H9 (cell line): Measurements from ENCODE around the gene PM20D2. TPM values are rescaled to one million over a fixed set of nuclear protein-coding genes. Genes with fewer than 3 reads are reported as not detected.

Experiments
- DNase-seq: peaks from one replicate; pipeline ENCODE4 v3.0.0-alpha.2; 2017
- H2AFZ ChIP-seq: one replicate; pipeline ENCODE4 v1.6.1; 2013; ENCODE audit warnings: mild to moderate bottlenecking, low read length, control low read depth, moderate library complexity
- H2AK5ac ChIP-seq: 2 replicates; pipeline ENCODE4 v1.6.1; 2013; ENCODE audit warnings: low read length, control low read depth, mixed read lengths; ENCODE audit not compliant: insufficient read length
- H2BK120ac ChIP-seq: one replicate; pipeline ENCODE4 v1.6.1; 2013; ENCODE audit warnings: low read depth, mild to moderate bottlenecking, low read length, control low read depth, inconsistent platforms; ENCODE audit not compliant: poor library complexity, severe bottlenecking
- H2BK12ac ChIP-seq: 2 replicates; pipeline ENCODE4 v1.6.1; 2013; ENCODE audit warnings: low read length, control low read depth, mixed read lengths, low read depth; ENCODE audit not compliant: insufficient read length
- H2BK15ac ChIP-seq: 2 replicates; pipeline ENCODE4 v1.6.1; 2013; ENCODE audit warnings: low read depth, low read length, control low read depth
- H2BK20ac ChIP-seq: one replicate; pipeline ENCODE4 v1.6.1; 2013; ENCODE audit warnings: low read depth, mild to moderate bottlenecking, low read length, control low read depth, inconsistent platforms; ENCODE audit not compliant: poor library complexity, severe bottlenecking
- H2BK5ac ChIP-seq: 2 replicates; pipeline ENCODE4 v1.6.1; 2013; ENCODE audit warnings: low read length, control low read depth, mixed read lengths; ENCODE audit not compliant: insufficient read length
- H3K14ac ChIP-seq: 2 replicates; pipeline ENCODE4 v1.6.1; 2013; ENCODE audit warnings: low read length, control low read depth; ENCODE audit not compliant: insufficient read depth
- H3K18ac ChIP-seq: 2 replicates; pipeline ENCODE4 v1.6.1; 2013; ENCODE audit warnings: low read depth, mild to moderate bottlenecking, mixed read lengths, low read length, control low read depth; ENCODE audit not compliant: insufficient read length
- H3K23ac ChIP-seq: 2 replicates; pipeline ENCODE4 v1.6.1; 2013; ENCODE audit warnings: low read length, control low read depth, mixed read lengths, low read depth; ENCODE audit not compliant: insufficient read length
- H3K23me2 ChIP-seq: 2 replicates; pipeline ENCODE4 v1.6.1; 2013; ENCODE audit warnings: low read depth, mild to moderate bottlenecking, mixed read lengths, low read length, control low read depth; ENCODE audit not compliant: insufficient read length, poor library complexity, severe bottlenecking
- H3K27ac ChIP-seq: 2 replicates; pipeline ENCODE4 v1.5.1; 2013; ENCODE audit warnings: low read length, control low read depth, mixed read lengths, low read depth; ENCODE audit not compliant: insufficient read length
- H3K27me3 ChIP-seq: 2 replicates; pipeline ENCODE4 v1.6.1; 2013; ENCODE audit warnings: low read length, control low read depth, inconsistent platforms; ENCODE audit not compliant: insufficient read depth
- H3K4ac ChIP-seq: 2 replicates; pipeline ENCODE4 v1.6.1; 2013; ENCODE audit warnings: low read depth, mild to moderate bottlenecking, control low read depth, inconsistent platforms, low read length, moderate library complexity
- H3K4me1 ChIP-seq: 2 replicates; pipeline ENCODE4 v1.6.1; 2013; ENCODE audit warnings: low read length, control low read depth, inconsistent platforms; ENCODE audit not compliant: insufficient read depth
- H3K4me2 ChIP-seq: 2 replicates; pipeline ENCODE4 v1.6.1; 2013; ENCODE audit warnings: low read length, control low read depth, mixed read lengths; ENCODE audit not compliant: insufficient read length, insufficient read depth
- H3K56ac ChIP-seq: 2 replicates; pipeline ENCODE4 v1.6.1; 2013; ENCODE audit warnings: low read depth, mild to moderate bottlenecking, mixed read lengths, low read length, control low read depth; ENCODE audit not compliant: insufficient read length
- H3K79me1 ChIP-seq: 2 replicates; pipeline ENCODE4 v1.6.1; 2013; ENCODE audit warnings: low read depth, mild to moderate bottlenecking, moderate library complexity, low read length, control low read depth, inconsistent platforms; ENCODE audit not compliant: insufficient read depth, poor library complexity, severe bottlenecking
- H3K79me2 ChIP-seq: 2 replicates; pipeline ENCODE4 v1.6.1; 2013; ENCODE audit warnings: low read length, control low read depth, inconsistent platforms; ENCODE audit not compliant: insufficient read depth
- H3K9ac ChIP-seq: 2 replicates; pipeline ENCODE4 v1.6.1; 2013; ENCODE audit warnings: low read length, control low read depth, mixed read lengths; ENCODE audit not compliant: insufficient read length; ENCODE audit errors: extremely low read depth
- H3K9me3 ChIP-seq: one replicate; pipeline ENCODE4 v1.6.1; 2013; ENCODE audit warnings: low read depth, low read length, inconsistent platforms; ENCODE audit not compliant: control insufficient read depth
- H3T11ph ChIP-seq: one replicate; pipeline ENCODE4 v1.6.1; 2013; ENCODE audit warnings: mild to moderate bottlenecking, low read length, control low read depth, inconsistent platforms
- H4K20me1 ChIP-seq: one replicate; pipeline ENCODE4 v1.6.1; 2013; ENCODE audit not compliant: control insufficient read depth, insufficient read length, insufficient read depth
- H4K5ac ChIP-seq: 2 replicates; pipeline ENCODE4 v1.6.1; 2013; ENCODE audit warnings: low read depth, mild to moderate bottlenecking, mixed read lengths, low read length, control low read depth; ENCODE audit not compliant: insufficient read length
- H4K8ac ChIP-seq: replicated peaks from 2 replicates; pipeline ENCODE4 v1.6.1; 2013; ENCODE audit warnings: low read length, control low read depth, mixed read lengths, low read depth; ENCODE audit not compliant: insufficient read length
- H4K91ac ChIP-seq: 2 replicates; pipeline ENCODE4 v1.6.1; 2013; ENCODE audit warnings: low read depth, mild to moderate bottlenecking, moderate library complexity, mixed read lengths, low read length, control low read depth; ENCODE audit not compliant: insufficient read length
- H3K27ac Mint-ChIP-seq, 3 experiments: 2 replicates in 2 of 3; 3 replicates in 1 of 3; pipeline ENCODE4 v1.8.0; 2020 to 2021; ENCODE audit warnings: mixed read lengths in 3 of 3, mild to moderate bottlenecking in 1 of 3, moderate library complexity in 1 of 3
- H3K27me3 Mint-ChIP-seq: 2 replicates; pipeline ENCODE4 v1.8.0; 2021; ENCODE audit warnings: low read depth, mild to moderate bottlenecking, moderate library complexity, mixed read lengths
- H3K36me3 Mint-ChIP-seq, 3 experiments: 2 replicates in 2 of 3; 3 replicates in 1 of 3; pipeline ENCODE4 v1.8.0; 2020 to 2021; ENCODE audit warnings: low read depth in 3 of 3, mixed read lengths in 3 of 3; ENCODE audit not compliant: insufficient read depth in 1 of 3
- H3K4me1 Mint-ChIP-seq, 2 experiments: 2 replicates each; pipeline ENCODE4 v1.8.0; 2020; ENCODE audit warnings: mixed read lengths in 2 of 2
- H3K4me3 Mint-ChIP-seq, 2 experiments: 2 replicates in 1 of 2; 3 replicates in 1 of 2; pipeline ENCODE4 v1.8.0; 2020 to 2021; ENCODE audit warnings: mild to moderate bottlenecking in 2 of 2, mixed read lengths in 2 of 2, moderate library complexity in 1 of 2
- H3K9me3 Mint-ChIP-seq, 2 experiments: 2 replicates in 1 of 2; 3 replicates in 1 of 2; pipeline ENCODE4 v1.8.0; 2020; ENCODE audit warnings: mild to moderate bottlenecking in 2 of 2, mixed read lengths in 2 of 2, moderate library complexity in 1 of 2
- CTCF ChIP-seq: fragments of 200-600 bp; sonication (generic); conservative IDR thresholded peaks from 3 replicates; pipeline ENCODE4 v1.8.0; 2021; ENCODE audit warnings: antibody characterized with exemption, mild to moderate bottlenecking
- WGBS: extraction: QIAGEN DNeasy Blood & Tissue Kit; methylation state at CpG from one replicate; pipeline ENCODE4 v1.1.7; 2013; ENCODE audit warnings: missing lambda C conversion rate, low lambda C conversion rate, mixed read lengths; ENCODE audit not compliant: insufficient read length; ENCODE audit errors: extremely low coverage; 5-methylcytosine and 5-hydroxymethylcytosine counted together
- total RNA-seq: library from RNA; stranded (reverse); gene quantifications from 2 replicates; pipeline ENCODE4 v1.2.1, GENCODE V29; 2021

PM20D2 gene
- total RNA-seq, 1 experiment from 2014 or later, result 8.3 TPM

- peaks cover 0 to 2% of the 10 kb centered on the region in 2 experiments; a peak in 2 of 5 replicates for H3K9me3 Mint-ChIP-seq
- Histone ChIP-seq H3K23me2 (no peaks in the 10 kb centered on the region), H4K20me1 (no peaks in the 10 kb centered on the region), H2BK120ac (no peak overlapping the region), H4K5ac (no peak overlapping the region), H3K4me2 (no peak overlapping the region), H2AFZ (no peak overlapping the region), H3K27ac (no peak overlapping the region), H3K23ac (no peak overlapping the region), H3K4ac (no peak overlapping the region), H3K9me3 (no peaks in the 10 kb centered on the region), H3K79me2 (no peaks in the 10 kb centered on the region), H2AK5ac (no peak overlapping the region), H3T11ph (no peak overlapping the region), H3K27me3 (peaks cover 15% of the 10 kb centered on the region; the same call in 1 of the 2 replicates), H3K18ac (no peak overlapping the region), H3K56ac (no peak overlapping the region), H2BK5ac (no peak overlapping the region), H2BK12ac (no peak overlapping the region), H3K9ac (no peak overlapping the region), H4K8ac (no peak overlapping the region), H2BK15ac (no peak overlapping the region), H3K79me1 (no peaks in the 10 kb centered on the region), H3K4me1 (no peaks in the 10 kb centered on the region), H4K91ac (no peak overlapping the region), H2BK20ac (no peak overlapping the region), H3K14ac (no peak overlapping the region)
- no peaks in the 10 kb centered on the region; a peak in 2 of 7 replicates for H3K36me3 Mint-ChIP-seq
- H3K4me3 Mint-ChIP-seq, result no peak overlapping the region
- TF ChIP-seq CTCF, result no peak
- H3K27me3 Mint-ChIP-seq, result peaks cover 58% of the 10 kb centered on the region
- WGBS, result no CpG with 5 or more reads among the region's 3 CpGs
- H3K4me1 Mint-ChIP-seq, result peaks cover 22 to 24% of the 10 kb centered on the region in 2 experiments
- no peak for DNase-seq
- no peak overlapping the region for H3K27ac Mint-ChIP-seq
Measured at GRCh38 chr6:89134723-89135122, 11.1 kb upstream of the PM20D2 start.
